NCI-H1092 treated with DMSO at 0.1 percent for 48 hours (cell line): Measurements from ENCODE around the gene LILRA1.
"Not testable (repeated sequence)": the region's sequence is repeated elsewhere in the genome, so short reads cannot be mapped to it uniquely, and the experiment has no call there.

Experiments
- DNase-seq: peaks from one replicate; lab custom pipeline; 2025; lab: John Stamatoyannopoulos, UW

LILRA1 gene

GRCh38 chr19:54593445-54593844 lies at the start of gene LILRA1:
TSS of gene LILRA1 (plus strand) at chr19:54593632. CDS start at chr19:54594245, 613 bp downstream.
- not testable (repeated sequence) for DNase-seq

- no peak for DNase-seq
Measured at GRCh38 chr19:54548806-54549205, 44.6 kb upstream of the LILRA1 start.

GRCh38 chr19:54549224-54549623 lies 44.2 kb upstream of the LILRA1 start:
- no peak for DNase-seq

GRCh38 chr19:54551293-54551692 lies 42.1 kb upstream of the LILRA1 start:
- no peak for DNase-seq

GRCh38 chr19:54551950-54552912 lies 41.2 kb upstream of the LILRA1 start:
- no peak for DNase-seq

- no peak for DNase-seq
Measured at GRCh38 chr19:54552913-54553310, 40.5 kb upstream of the LILRA1 start.

GRCh38 chr19:54554006-54554405 lies 39.4 kb upstream of the LILRA1 start:
- DNase-seq: no peak

GRCh38 chr19:54554896-54555295 lies 38.5 kb upstream of the LILRA1 start:
- no peak for DNase-seq

GRCh38 chr19:54556194-54556593 lies 37.2 kb upstream of the LILRA1 start:
- no peak for DNase-seq

- DNase-seq: no peak
Measured at GRCh38 chr19:54558339-54558738, 35.1 kb upstream of the LILRA1 start.

GRCh38 chr19:54560881-54561385 lies 32.5 kb upstream of the LILRA1 start:
- DNase-seq: no peak

- DNase-seq: no peak
Measured at GRCh38 chr19:54561840-54562239, 31.6 kb upstream of the LILRA1 start.

- DNase-seq: not testable (repeated sequence)
Measured at GRCh38 chr19:54563206-54563605, 30.2 kb upstream of the LILRA1 start.

- no peak for DNase-seq
Measured at GRCh38 chr19:54570316-54570715, 23.1 kb upstream of the LILRA1 start.

GRCh38 chr19:54571715-54572615 lies 21.5 kb upstream of the LILRA1 start:
- DNase-seq: not testable (repeated sequence)

GRCh38 chr19:54572696-54573311 lies 20.6 kb upstream of the LILRA1 start:
- no peak for DNase-seq

GRCh38 chr19:54573330-54573872 lies 20.0 kb upstream of the LILRA1 start, which contains the start of gene LILRA2:
TSS of gene LILRA2 (plus strand) at chr19:54573790. CDS start at chr19:54573879, 89 bp downstream.
- no peak for DNase-seq

- no peak for DNase-seq
Measured at GRCh38 chr19:54574051-54574450, 19.4 kb upstream of the LILRA1 start.

- DNase-seq: no peak
Measured at GRCh38 chr19:54574527-54575056, 18.8 kb upstream of the LILRA1 start.

- DNase-seq: not testable (repeated sequence)
Measured at GRCh38 chr19:54575205-54575604, 18.2 kb upstream of the LILRA1 start.

GRCh38 chr19:54576411-54576976 lies 16.9 kb upstream of the LILRA1 start:
- no peak for DNase-seq
